Measurements from ENCODE around the gene PI16.
"Not testable (repeated sequence)": the region's sequence is repeated elsewhere in the genome, so short reads cannot be mapped to it uniquely, and the experiment has no call there.

GRCh38 chr6:36949076-36949475, 5.5 kb upstream of the PI16 start:
- TF ChIP-seq MAX (IDR thresholded peaks at IDR 0.05); ZBTB33 (IDR thresholded peaks at IDR 0.05); CTCF (IDR thresholded peaks at IDR 0.05; ENCODE audit: low read depth, low read length, missing input control); RAD21 (IDR thresholded peaks at IDR 0.05); RXRA (IDR thresholded peaks at IDR 0.05); TAF1 (conservative IDR thresholded peaks at IDR 0.05); SP1 (IDR thresholded peaks at IDR 0.05); YY1 (IDR thresholded peaks at IDR 0.05); FOXA2 (IDR thresholded peaks at IDR 0.05); EGR1 (IDR thresholded peaks at IDR 0.05; ENCODE audit: low read depth in 2 of 2); FOXA1 (IDR thresholded peaks at IDR 0.05): not testable (repeated sequence)
